WTC11 (cell line): Measurements from ENCODE around the gene CXCL3. TPM values are rescaled to one million over a fixed set of nuclear protein-coding genes. Genes with fewer than 3 reads are reported as not detected.

Experiments used
- ATAC-seq: fragments of 200-7000 bp; cut with Tn5 transposase; 2 replicates; pipeline ENCODE4 v1.10.0; 2021; ENCODE audit warnings: mild to moderate bottlenecking, moderate library complexity
- Bru-seq: library from RNA; stranded (reverse); fragments of 400-500 nt; gene quantifications from one replicate; lab custom pipeline; 2021; lab: Mats Ljungman, UMichigan
- CTCF ChIA-PET: fragments of 300-600 bp; sonication (Branson Sonifier 250); formaldehyde crosslinking; loops from one replicate; lab custom pipeline; 2021; ENCODE audit warnings: antibody characterized with exemption; lab: Charles Lee
- POLR2A ChIA-PET: fragments of 350-600 bp; sonication (Branson Sonifier 250); formaldehyde crosslinking; loops from one replicate; lab custom pipeline; 2021; ENCODE audit warnings: antibody characterized with exemption; lab: Charles Lee
- DNase-seq: peaks from one replicate; pipeline ENCODE4 v3.0.0; 2021; ENCODE audit warnings: low spot score
- H3K27ac Mint-ChIP-seq: 2 replicates; pipeline ENCODE4 v1.8.0; 2021; ENCODE audit warnings: mixed read lengths
- H3K27me3 Mint-ChIP-seq: 2 replicates; pipeline ENCODE4 v1.8.0; 2021; ENCODE audit warnings: low read depth, mild to moderate bottlenecking, moderate library complexity, mixed read lengths
- H3K36me3 Mint-ChIP-seq: 2 replicates; pipeline ENCODE4 v1.8.0; 2021; ENCODE audit warnings: mixed read lengths
- H3K4me1 Mint-ChIP-seq: 2 replicates; pipeline ENCODE4 v1.8.0; 2022; ENCODE audit warnings: mixed read lengths
- H3K4me3 Mint-ChIP-seq: 2 replicates; pipeline ENCODE4 v1.8.0; 2021; ENCODE audit warnings: mild to moderate bottlenecking, moderate library complexity, mixed read lengths
- H3K9me3 Mint-ChIP-seq: 2 replicates; pipeline ENCODE4 v1.8.0; 2021; ENCODE audit warnings: mixed read lengths
- CREM ChIP-seq: sonication (generic); formaldehyde crosslinking; IDR thresholded peaks from 2 replicates; pipeline ENCODE4 v1.8.1; 2022; ENCODE audit warnings: mild to moderate bottlenecking, missing genetic modification reagents, moderate library complexity
- E2F4 ChIP-seq: sonication (generic); formaldehyde crosslinking; IDR thresholded peaks from 2 replicates; pipeline ENCODE4 v1.8.1; 2022; ENCODE audit warnings: low read depth, mild to moderate bottlenecking, moderate library complexity, missing genetic modification reagents, borderline replicate concordance
- FOXP1 ChIP-seq: sonication (generic); formaldehyde crosslinking; IDR thresholded peaks from 2 replicates; pipeline ENCODE4 v1.8.0; 2022; ENCODE audit warnings: missing genetic modification reagents, mild to moderate bottlenecking, moderate library complexity, borderline replicate concordance
- GTF2I ChIP-seq: fragments of 250-450 bp; sonication (Bioruptor Pico); conservative IDR thresholded peaks from 2 replicates; pipeline ENCODE4 v1.4.0; 2021; ENCODE audit warnings: mild to moderate bottlenecking
- MYBL2 ChIP-seq: sonication (generic); formaldehyde crosslinking; IDR thresholded peaks from 2 replicates; pipeline ENCODE4 v1.8.1; 2023; ENCODE audit warnings: mild to moderate bottlenecking, moderate library complexity, missing genetic modification reagents
- NR2C2 ChIP-seq: sonication (generic); formaldehyde crosslinking; IDR thresholded peaks from 2 replicates; pipeline ENCODE4 v1.8.0; 2022; ENCODE audit warnings: mild to moderate bottlenecking, missing genetic modification reagents
- NR3C1 ChIP-seq: sonication (generic); formaldehyde crosslinking; conservative IDR thresholded peaks from 2 replicates; pipeline ENCODE4 v1.8.1; 2023; ENCODE audit warnings: low read depth, mild to moderate bottlenecking, missing genetic modification reagents
- SOX15 ChIP-seq: fragments of 250-450 bp; sonication (Bioruptor Pico); IDR thresholded peaks from 2 replicates; pipeline ENCODE4 v1.9.0; 2021; ENCODE audit warnings: mild to moderate bottlenecking
- SP1 ChIP-seq: sonication (generic); formaldehyde crosslinking; conservative IDR thresholded peaks from 2 replicates; pipeline ENCODE4 v1.8.1; 2022; ENCODE audit warnings: missing genetic modification reagents
- TEAD1 ChIP-seq: sonication (generic); formaldehyde crosslinking; IDR thresholded peaks from 2 replicates; pipeline ENCODE4 v1.8.0; 2022; ENCODE audit warnings: mild to moderate bottlenecking, missing genetic modification reagents
- TP53 ChIP-seq: sonication (generic); formaldehyde crosslinking; IDR thresholded peaks from 2 replicates; pipeline ENCODE4 v1.8.1; 2023; ENCODE audit warnings: mild to moderate bottlenecking, missing genetic modification reagents
- USF2 ChIP-seq: sonication (generic); formaldehyde crosslinking; IDR thresholded peaks from 2 replicates; pipeline ENCODE4 v1.8.1; 2023; ENCODE audit warnings: mild to moderate bottlenecking, missing genetic modification reagents, moderate library complexity
- ZNF121 ChIP-seq: sonication (generic); formaldehyde crosslinking; IDR thresholded peaks from 2 replicates; pipeline ENCODE4 v1.8.0; 2023; ENCODE audit warnings: missing genetic modification reagents
- ZNF396 ChIP-seq: fragments of 250-450 bp; sonication (Bioruptor Pico); IDR thresholded peaks from 2 replicates; pipeline ENCODE4 v1.8.0; 2021; ENCODE audit warnings: mild to moderate bottlenecking, moderate library complexity, borderline replicate concordance
- ZNF423 ChIP-seq: fragments of 250-450 bp; sonication (Bioruptor Pico); IDR thresholded peaks from 2 replicates; pipeline ENCODE4 v2.1.2; 2022; ENCODE audit warnings: mild to moderate bottlenecking, moderate library complexity
- ZNF671 ChIP-seq: fragments of 250-450 bp; sonication (Bioruptor Pico); IDR thresholded peaks from 2 replicates; pipeline ENCODE4 v1.8.0; 2021; ENCODE audit warnings: mild to moderate bottlenecking
- long read RNA-seq, 3 experiments: library from RNA in 1 of 3; library from capped mRNA in 1 of 3; library from polyadenylated mRNA in 1 of 3; unstranded in 2 of 3; stranded (forward) in 1 of 3; transcript quantifications; one replicate each; pipeline ENCODE4 v2.0.0, GENCODE V29; 2021
- total RNA-seq: library from RNA; stranded (reverse); gene quantifications from 3 replicates; pipeline ENCODE4 v1.2.3, GENCODE V29; 2021
- TF ChIP-seq, protein P1 (sequence below): sonication (generic); formaldehyde crosslinking; IDR thresholded peaks from 2 replicates; pipeline ENCODE4 v1.8.1; 2023; ENCODE audit warnings: mild to moderate bottlenecking, moderate library complexity, missing genetic modification reagents
- TF ChIP-seq, protein P2 (sequence below): sonication (generic); formaldehyde crosslinking; IDR thresholded peaks from 2 replicates; pipeline ENCODE4 v1.8.0; 2022; ENCODE audit warnings: missing genetic modification reagents
- TF ChIP-seq, protein P3 (sequence below): sonication (generic); formaldehyde crosslinking; conservative IDR thresholded peaks from 2 replicates; pipeline ENCODE4 v1.8.1; 2023; ENCODE audit warnings: mild to moderate bottlenecking, low read depth, missing genetic modification reagents, moderate library complexity

CXCL3 gene
- total RNA-seq, result 3.5 to 7.7 TPM (median 7.0 TPM) in 3 replicates
- percentile 87 among the genes with signal in this experiment for Bru-seq, nascent RNA
- long read RNA-seq, experiment 1, transcript CXCL3-201 (4 exons, 1,075 nt), result major isoform, 6 of 9 reads
- long read RNA-seq, experiment 1, partial matches to known transcripts, result 0 of 9 reads
- long read RNA-seq, experiment 1, other reads (novel, unspliced or antisense), result 2 of 9 reads
- long read RNA-seq, experiment 2, transcript CXCL3-201 (4 exons, 1,075 nt), result major isoform, 5 of 8 reads
- long read RNA-seq, experiment 2, partial matches to known transcripts, result 0 of 8 reads
- long read RNA-seq, experiment 2, other reads (novel, unspliced or antisense), result 2 of 8 reads
- long read RNA-seq, experiment 3, transcript CXCL3-201 (4 exons, 1,075 nt), result major isoform, 5 of 5 reads
- long read RNA-seq, experiment 3, partial matches to known transcripts, result 0 of 5 reads
- long read RNA-seq, experiment 3, other reads (novel, unspliced or antisense), result 0 of 5 reads

DNA sequence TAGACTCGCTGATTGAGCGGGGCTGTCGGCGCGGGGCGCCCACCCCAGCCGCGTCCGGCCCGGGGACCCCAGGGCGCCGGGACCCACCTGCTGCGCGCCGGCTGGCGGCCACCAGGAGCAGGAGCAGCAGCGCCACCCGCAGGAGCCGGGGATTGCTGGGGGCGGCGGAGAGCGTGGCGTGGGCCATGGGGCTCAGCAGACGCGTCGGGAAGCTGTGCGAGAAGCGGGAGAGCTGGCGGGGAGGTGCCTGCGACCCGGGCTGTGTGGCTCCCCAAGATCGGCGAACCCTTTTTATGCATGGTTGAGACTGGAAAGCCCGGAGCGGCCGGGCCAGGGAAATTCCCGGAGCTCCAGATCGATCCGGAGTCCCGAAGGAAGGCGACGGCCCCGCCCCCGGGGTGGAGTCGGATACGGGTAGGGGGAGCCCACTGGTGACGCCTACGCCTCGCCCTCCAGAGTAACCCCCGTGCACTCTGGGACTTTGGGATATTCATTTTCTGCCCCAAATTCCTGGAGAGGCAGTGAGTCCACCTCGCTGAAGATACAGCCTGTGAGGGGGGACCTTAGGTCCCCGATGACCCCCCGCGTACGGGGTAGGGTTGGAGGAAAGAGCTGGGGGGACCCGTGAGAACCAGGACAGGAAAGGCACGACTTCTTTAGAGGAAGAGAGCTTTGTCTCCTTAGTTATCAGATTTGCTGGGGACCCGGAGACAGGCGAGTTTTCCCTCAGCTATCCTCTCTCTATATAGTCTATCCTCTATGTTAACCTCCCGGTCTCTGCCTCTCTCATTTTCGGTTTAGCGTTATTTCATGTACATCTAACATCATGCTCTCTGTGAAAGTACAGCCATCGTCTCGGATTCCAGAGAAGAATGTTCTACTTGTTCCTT lies at the start of gene CXCL3:
Gene CXCL3 (minus strand): TSS at position 265 of the 890 bp plus-strand sequence. CDS start 78 bp downstream, at position 187.
- TF ChIP-seq ZNF396 (CRISPR knock-in tag), result no peak
- TF ChIP-seq E2F4 (CRISPR knock-in tag), result no peak
- peak; percentile 97 for TF ChIP-seq ZNF423 (CRISPR knock-in tag)
- TF ChIP-seq ZNF671 (CRISPR knock-in tag), result no peak
- TF ChIP-seq, protein P1, sequence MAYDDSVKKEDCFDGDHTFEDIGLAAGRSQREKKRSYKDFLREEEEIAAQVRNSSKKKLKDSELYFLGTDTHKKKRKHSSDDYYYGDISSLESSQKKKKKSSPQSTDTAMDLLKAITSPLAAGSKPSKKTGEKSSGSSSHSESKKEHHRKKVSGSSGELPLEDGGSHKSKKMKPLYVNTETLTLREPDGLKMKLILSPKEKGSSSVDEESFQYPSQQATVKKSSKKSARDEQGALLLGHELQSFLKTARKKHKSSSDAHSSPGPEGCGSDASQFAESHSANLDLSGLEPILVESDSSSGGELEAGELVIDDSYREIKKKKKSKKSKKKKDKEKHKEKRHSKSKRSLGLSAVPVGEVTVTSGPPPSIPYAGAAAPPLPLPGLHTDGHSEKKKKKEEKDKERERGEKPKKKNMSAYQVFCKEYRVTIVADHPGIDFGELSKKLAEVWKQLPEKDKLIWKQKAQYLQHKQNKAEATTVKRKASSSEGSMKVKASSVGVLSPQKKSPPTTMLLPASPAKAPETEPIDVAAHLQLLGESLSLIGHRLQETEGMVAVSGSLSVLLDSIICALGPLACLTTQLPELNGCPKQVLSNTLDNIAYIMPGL, result peak; percentile 91
- peak; percentile 33; the same call in 1 of the 2 replicates for TF ChIP-seq CREM (CRISPR knock-in tag)
- TF ChIP-seq NR2C2 (CRISPR knock-in tag), result no peak
- no peak for TF ChIP-seq USF2 (CRISPR knock-in tag)
- TF ChIP-seq, protein P2, sequence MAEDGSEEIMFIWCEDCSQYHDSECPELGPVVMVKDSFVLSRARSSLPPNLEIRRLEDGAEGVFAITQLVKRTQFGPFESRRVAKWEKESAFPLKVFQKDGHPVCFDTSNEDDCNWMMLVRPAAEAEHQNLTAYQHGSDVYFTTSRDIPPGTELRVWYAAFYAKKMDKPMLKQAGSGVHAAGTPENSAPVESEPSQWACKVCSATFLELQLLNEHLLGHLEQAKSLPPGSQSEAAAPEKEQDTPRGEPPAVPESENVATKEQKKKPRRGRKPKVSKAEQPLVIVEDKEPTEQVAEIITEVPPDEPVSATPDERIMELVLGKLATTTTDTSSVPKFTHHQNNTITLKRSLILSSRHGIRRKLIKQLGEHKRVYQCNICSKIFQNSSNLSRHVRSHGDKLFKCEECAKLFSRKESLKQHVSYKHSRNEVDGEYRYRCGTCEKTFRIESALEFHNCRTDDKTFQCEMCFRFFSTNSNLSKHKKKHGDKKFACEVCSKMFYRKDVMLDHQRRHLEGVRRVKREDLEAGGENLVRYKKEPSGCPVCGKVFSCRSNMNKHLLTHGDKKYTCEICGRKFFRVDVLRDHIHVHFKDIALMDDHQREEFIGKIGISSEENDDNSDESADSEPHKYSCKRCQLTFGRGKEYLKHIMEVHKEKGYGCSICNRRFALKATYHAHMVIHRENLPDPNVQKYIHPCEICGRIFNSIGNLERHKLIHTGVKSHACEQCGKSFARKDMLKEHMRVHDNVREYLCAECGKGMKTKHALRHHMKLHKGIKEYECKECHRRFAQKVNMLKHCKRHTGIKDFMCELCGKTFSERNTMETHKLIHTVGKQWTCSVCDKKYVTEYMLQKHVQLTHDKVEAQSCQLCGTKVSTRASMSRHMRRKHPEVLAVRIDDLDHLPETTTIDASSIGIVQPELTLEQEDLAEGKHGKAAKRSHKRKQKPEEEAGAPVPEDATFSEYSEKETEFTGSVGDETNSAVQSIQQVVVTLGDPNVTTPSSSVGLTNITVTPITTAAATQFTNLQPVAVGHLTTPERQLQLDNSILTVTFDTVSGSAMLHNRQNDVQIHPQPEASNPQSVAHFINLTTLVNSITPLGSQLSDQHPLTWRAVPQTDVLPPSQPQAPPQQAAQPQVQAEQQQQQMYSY, result peak; percentile 64
- TF ChIP-seq SP1 (CRISPR knock-in tag), result peak; percentile 37; the same call in 1 of the 2 replicates
- no peak for TF ChIP-seq NR3C1 (CRISPR knock-in tag)
- no peak for TF ChIP-seq SOX15 (CRISPR knock-in tag)
- TF ChIP-seq TP53 (CRISPR knock-in tag), result 0 out of 2 replicates have a peak, but pooled peaks have one; percentile 32
- POLR2A ChIA-PET, result interaction anchor here (1.6 kb wide), 1 partner anchor 40 kb away, joined by 4 read pairs; the partner anchor contains the start of gene CXCL5
- Mint-ChIP-seq H3K4me1 (peaks cover 39% of the 10 kb centered on the region), H3K27me3 (peaks cover 4% of the 10 kb centered on the region; the same call in 1 of the 2 replicates), H3K36me3 (no peaks in the 10 kb centered on the region), H3K27ac (peak within 1 kb of the TSS; percentile 75), H3K4me3 (peak within 1 kb of the TSS; percentile 89), H3K9me3 (no peaks in the 10 kb centered on the region)
- DNase-seq, result peak; percentile 86
- CTCF ChIA-PET, result interaction anchor here (0.6 to 2.0 kb wide), 19 partner anchors 10 to 309 kb away, joined by 3 to 20 read pairs (median 5); partner anchors contain the start of genes CXCL1, CXCL2 and CXCL5
- ATAC-seq, result peak; percentile 86

DNA sequence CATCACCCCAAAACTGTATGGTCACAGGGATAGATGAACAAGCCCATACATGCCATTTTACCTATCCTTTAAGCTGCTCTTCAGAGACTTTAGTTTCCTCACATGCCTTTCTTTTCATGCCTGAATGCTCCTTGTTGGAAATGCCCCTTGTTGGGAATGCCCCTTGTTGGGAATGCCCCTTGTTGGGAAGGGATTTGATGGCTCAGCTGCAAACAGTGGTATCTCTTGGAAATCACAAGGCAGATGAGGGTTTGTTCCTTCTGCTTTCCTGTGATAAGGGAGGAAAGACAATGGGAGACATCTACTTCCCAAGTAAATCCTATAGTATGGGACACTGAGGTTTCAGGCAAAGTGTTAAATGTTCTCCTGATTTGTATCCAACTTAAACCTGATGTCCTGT lies 49.0 kb upstream of the CXCL3 start:
- Mint-ChIP-seq H3K4me3 (no peak overlapping the region), H3K4me1 (no peaks in the 10 kb centered on the region), H3K9me3 (no peaks in the 10 kb centered on the region), H3K27me3 (peaks cover 5% of the 10 kb centered on the region), H3K27ac (no peak overlapping the region), H3K36me3 (no peaks in the 10 kb centered on the region)
- ChIA-PET POLR2A (no interaction called here), CTCF (no interaction called here)
- no peak for ATAC-seq
- DNase-seq, result no peak
- TF ChIP-seq ZNF121 (no peak), MYBL2 (CRISPR knock-in tag) (no peak), ZNF396 (CRISPR knock-in tag) (no peak), FOXP1 (CRISPR knock-in tag) (no peak), TP53 (CRISPR knock-in tag) (no peak), GTF2I (CRISPR knock-in tag) (no peak), NR3C1 (CRISPR knock-in tag) (no peak), SP1 (CRISPR knock-in tag) (no peak), TEAD1 (no peak), CREM (CRISPR knock-in tag) (no peak)
- TF ChIP-seq, protein P3, sequence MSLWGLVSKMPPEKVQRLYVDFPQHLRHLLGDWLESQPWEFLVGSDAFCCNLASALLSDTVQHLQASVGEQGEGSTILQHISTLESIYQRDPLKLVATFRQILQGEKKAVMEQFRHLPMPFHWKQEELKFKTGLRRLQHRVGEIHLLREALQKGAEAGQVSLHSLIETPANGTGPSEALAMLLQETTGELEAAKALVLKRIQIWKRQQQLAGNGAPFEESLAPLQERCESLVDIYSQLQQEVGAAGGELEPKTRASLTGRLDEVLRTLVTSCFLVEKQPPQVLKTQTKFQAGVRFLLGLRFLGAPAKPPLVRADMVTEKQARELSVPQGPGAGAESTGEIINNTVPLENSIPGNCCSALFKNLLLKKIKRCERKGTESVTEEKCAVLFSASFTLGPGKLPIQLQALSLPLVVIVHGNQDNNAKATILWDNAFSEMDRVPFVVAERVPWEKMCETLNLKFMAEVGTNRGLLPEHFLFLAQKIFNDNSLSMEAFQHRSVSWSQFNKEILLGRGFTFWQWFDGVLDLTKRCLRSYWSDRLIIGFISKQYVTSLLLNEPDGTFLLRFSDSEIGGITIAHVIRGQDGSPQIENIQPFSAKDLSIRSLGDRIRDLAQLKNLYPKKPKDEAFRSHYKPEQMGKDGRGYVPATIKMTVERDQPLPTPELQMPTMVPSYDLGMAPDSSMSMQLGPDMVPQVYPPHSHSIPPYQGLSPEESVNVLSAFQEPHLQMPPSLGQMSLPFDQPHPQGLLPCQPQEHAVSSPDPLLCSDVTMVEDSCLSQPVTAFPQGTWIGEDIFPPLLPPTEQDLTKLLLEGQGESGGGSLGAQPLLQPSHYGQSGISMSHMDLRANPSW (CRISPR knock-in tag), result no peak
